HCT116 (cell line): ENCODE results near the gene ATP13A3. TPM values are rescaled to one million over a fixed set of nuclear protein-coding genes. Genes with fewer than 3 reads are reported as not detected.

Experiments used
- ATAC-seq: fragments of 200-7000 bp; cut with Tn5 transposase; 2 replicates; pipeline ENCODE4 v1.9.1; 2020; ENCODE audit warnings: mild to moderate bottlenecking, moderate library complexity
- BruUV-seq: library from RNA; stranded (reverse); fragments of 400-500 nt; replicated peaks from 2 replicates; lab custom pipeline; 2021; lab: Mats Ljungman, UMichigan
- CTCF ChIA-PET: fragments of 300-600 bp; sonication (Branson Sonifier 250); formaldehyde crosslinking; loops from one replicate; lab custom pipeline; 2021; ENCODE audit warnings: antibody characterized with exemption; lab: Charles Lee
- POLR2A ChIA-PET: fragments of 300-600, 350-600 bp; sonication (Branson Sonifier 250); formaldehyde crosslinking; loops from one replicate; lab custom pipeline; 2021; ENCODE audit warnings: antibody characterized with exemption; lab: Charles Lee
- RAD21 ChIA-PET, 2 experiments: fragments of 300-600 bp; sonication (Branson Sonifier 250); formaldehyde crosslinking; loops; one replicate each; lab custom pipeline; 2023; ENCODE audit warnings: low total read pairs in 2 of 2; ENCODE audit not compliant: uncharacterized antibody in 2 of 2, unreplicated experiment in 2 of 2, low non-redundant PET in 1 of 2; lab: Charles Lee
- DNase-seq: peaks from one replicate; pipeline ENCODE4 v3.0.0-alpha.2; 2010; ENCODE audit warnings: low read depth, low spot score
- H2AFZ ChIP-seq: fragments of 200-600 bp; shearing (Covaris generic), sonication (generic); 2 replicates; pipeline ENCODE4 v1.6.1; 2017; ENCODE audit warnings: low read depth, mixed run types, mixed read lengths, antibody characterized with exemption, low read length; ENCODE audit not compliant: poor library complexity, severe bottlenecking
- H3K27ac ChIP-seq: 2 replicates; pipeline ENCODE4 v1.5.1; 2012; ENCODE audit warnings: low read depth, low read length
- H3K27me3 ChIP-seq: fragments of 200-600 bp; sonication (generic); 2 replicates; pipeline ENCODE4 v1.6.1; 2016; ENCODE audit warnings: mixed run types, low read length, mixed read lengths; ENCODE audit not compliant: insufficient read depth
- H3K36me3 ChIP-seq, 2 experiments: fragments of 200-500 bp in 1 of 2; fragments of 200-600 bp in 1 of 2; sonication (Bioruptor generic) in 1 of 2; sonication (generic) in 1 of 2; 2 replicates each; pipeline versions ENCODE4 v1.5.1 to v1.6.1; 2014 to 2016; ENCODE audit warnings: low read length in 2 of 2, inconsistent platforms in 1 of 2, mixed read lengths in 1 of 2, mixed run types in 1 of 2; ENCODE audit not compliant: insufficient read depth in 2 of 2, control insufficient read depth in 1 of 2
- H3K4me1 ChIP-seq, 2 experiments: fragments of 200-600 bp in 1 of 2; sonication (generic) in 1 of 2; 2 replicates each; pipeline versions ENCODE4 v1.5.1 to v1.6.1; 2012 to 2017; ENCODE audit warnings: low read length in 2 of 2, inconsistent platforms in 1 of 2, mild to moderate bottlenecking in 1 of 2, mixed read lengths in 1 of 2, mixed run types in 1 of 2, moderate library complexity in 1 of 2; ENCODE audit not compliant: insufficient read depth in 2 of 2, control insufficient read depth in 1 of 2
- H3K4me2 ChIP-seq: fragments of 200-600 bp; sonication (generic); 2 replicates; pipeline ENCODE4 v1.6.1; 2017; ENCODE audit warnings: mixed run types, low read length, mixed read lengths
- H3K4me3 ChIP-seq, 2 experiments: fragments of 200-600 bp in 1 of 2; sonication (generic) in 1 of 2; replicated peaks in 1 of 2; 2 replicates each; pipeline ENCODE4 v1.5.1; 2011 to 2016; ENCODE audit warnings: low read length in 2 of 2, control low read depth in 1 of 2, low read depth in 1 of 2, mild to moderate bottlenecking in 1 of 2, mixed read lengths in 1 of 2, mixed run types in 1 of 2
- H3K79me2 ChIP-seq: fragments of 200-600 bp; sonication (generic); 2 replicates; pipeline ENCODE4 v1.6.1; 2017; ENCODE audit warnings: mild to moderate bottlenecking, mixed run types, low read length, moderate library complexity, mixed read lengths; ENCODE audit not compliant: insufficient read depth
- H3K9ac ChIP-seq: fragments of 200-600 bp; sonication (generic); 2 replicates; pipeline ENCODE4 v1.6.1; 2016; ENCODE audit warnings: low read length, mixed read lengths
- H3K9me2 ChIP-seq: fragments of 200-600 bp; sonication (generic), shearing (Covaris generic); 2 replicates; pipeline ENCODE4 v1.6.1; 2017; ENCODE audit warnings: mixed run types, mild to moderate bottlenecking, moderate library complexity; ENCODE audit not compliant: insufficient read depth
- H3K9me3 ChIP-seq, 2 experiments: fragments of 200-500 bp in 1 of 2; fragments of 200-600 bp in 1 of 2; sonication (Bioruptor generic) in 1 of 2; sonication (generic) in 1 of 2; 2 replicates each; pipeline ENCODE4 v1.6.1; 2014 to 2017; ENCODE audit warnings: low read length in 2 of 2, mixed read lengths in 2 of 2, inconsistent platforms in 1 of 2, low read depth in 1 of 2, mild to moderate bottlenecking in 1 of 2, mixed run types in 1 of 2, moderate library complexity in 1 of 2; ENCODE audit not compliant: control insufficient read depth in 1 of 2, insufficient read depth in 1 of 2
- H4K20me1 ChIP-seq: fragments of 200-600 bp; sonication (generic), shearing (Covaris generic); 2 replicates; pipeline ENCODE4 v1.6.1; 2017; ENCODE audit warnings: mixed run types, mild to moderate bottlenecking, moderate library complexity; ENCODE audit not compliant: insufficient read depth
- CTCF ChIP-seq, 3 experiments: fragments of 200-600 bp in 1 of 3; sonication (generic) in 1 of 3; IDR thresholded peaks in 2 of 3; conservative IDR thresholded peaks in 1 of 3; 2 replicates each; pipeline ENCODE4 v1.5.1; 2012 to 2017; ENCODE audit warnings: low read depth in 2 of 3, low read length in 2 of 3, antibody characterized with exemption in 1 of 3, borderline replicate concordance in 1 of 3, control low read depth in 1 of 3, mild to moderate bottlenecking in 1 of 3, mixed read lengths in 1 of 3, mixed run types in 1 of 3, moderate library complexity in 1 of 3; ENCODE audit not compliant: insufficient read depth in 1 of 3
- JUND ChIP-seq: IDR thresholded peaks from 2 replicates; pipeline ENCODE4 v1.6.1; 2012
- MAX ChIP-seq: IDR thresholded peaks from 2 replicates; pipeline ENCODE4 v1.6.1; 2012
- RAD21 ChIP-seq: IDR thresholded peaks from 2 replicates; pipeline ENCODE4 v1.6.1; 2012; ENCODE audit warnings: low read depth, mild to moderate bottlenecking
- REST ChIP-seq: IDR thresholded peaks from 2 replicates; pipeline ENCODE4 v1.6.1; 2012; ENCODE audit warnings: low read depth
- SRF ChIP-seq: IDR thresholded peaks from 2 replicates; pipeline ENCODE4 v1.6.1; 2012; ENCODE audit warnings: low read depth
- ZNF274 ChIP-seq: fragments of 200-500 bp; sonication (Bioruptor generic); IDR thresholded peaks from 2 replicates; pipeline ENCODE4 v1.6.1; 2014; ENCODE audit warnings: mild to moderate bottlenecking, low read depth, low read length, inconsistent platforms
- intact Hi-C: fragments of 100-400 bp; cut with micrococcal nuclease; formaldehyde crosslinking; loops from 2 replicates; pipeline ENCODE4 v1.10.0; 2022
- total RNA-seq: library from RNA; stranded (reverse); gene quantifications from one replicate; pipeline ENCODE4 v1.2.1, GENCODE V29; 2021; ENCODE audit not compliant: unreplicated experiment

Gene ATP13A3
- total RNA-seq, 1 experiment from 2014 or later, result 139 TPM

GRCh38 chr3:194357681-194358080 lies 129.1 kb downstream of the ATP13A3 start:
- Histone ChIP-seq H3K9me3 (no peaks in the 10 kb centered on the region), H3K4me2 (no peak overlapping the region), H3K9me2 (no peaks in the 10 kb centered on the region), H4K20me1 (no peaks in the 10 kb centered on the region), H3K4me1 (no peaks in the 10 kb centered on the region), H3K27me3 (peaks cover 5% of the 10 kb centered on the region; the same call in 1 of the 2 replicates), H3K79me2 (no peaks in the 10 kb centered on the region), H3K4me3 (no peak overlapping the region), H3K9ac (no peak overlapping the region), H3K27ac (no peak overlapping the region), H2AFZ (no peak overlapping the region), H3K36me3 (no peaks in the 10 kb centered on the region)
- intact Hi-C loops, result no loop called here
- TF ChIP-seq JUND (no peak), ZNF274 (no peak), SRF (no peak), MAX (no peak), CTCF (IDR thresholded peaks at IDR 0.05 in 2 of 3, conservative IDR thresholded peaks at IDR 0.05 in 1 of 3; ENCODE audit: borderline replicate concordance in 1 of 3, insufficient read depth in 1 of 3, low read depth in 2 of 3, low read length in 2 of 3) (no peak), RAD21 (no peak), REST (no peak)
- no TSS peak for BruUV-seq
- POLR2A ChIA-PET, result no interaction called here
- CTCF ChIA-PET, result no interaction called here
- ATAC-seq, result no peak
- RAD21 ChIA-PET, result no interaction called here
- no peak for DNase-seq
